Inferior parietal cortex (tissue), 1 donor: ENCODE data around the gene DNAJC16.
"Not testable (repeated sequence)": the region's sequence is repeated elsewhere in the genome, so short reads cannot be mapped to it uniquely, and the experiment has no call there.

Experiments
- DNase-seq: peaks from one replicate; pipeline ENCODE4 v3.0.0-alpha.2; 2016; ENCODE audit errors: extremely low spot score

The DNAJC16 gene

GRCh38 chr1:15583016-15583706, 56.5 kb downstream of the DNAJC16 start:
- DNase-seq: no peak

- DNase-seq: no peak
Observed at GRCh38 chr1:15584489-15585363, 58.1 kb downstream of the DNAJC16 start, which contains the start of gene AGMAT. Gene AGMAT, minus strand, starts transcription at chr1:15585051. Its CDS starts 84 bp downstream, at chr1:15584967.

- no peak for DNase-seq
Observed at GRCh38 chr1:15592285-15592684, 65.6 kb downstream of the DNAJC16 start.

- DNase-seq: no peak
Observed at GRCh38 chr1:15595809-15596617, 69.4 kb downstream of the DNAJC16 start.

GRCh38 chr1:15598436-15598835, 71.8 kb downstream of the DNAJC16 start:
- DNase-seq: no peak

- peak; percentile 97 for DNase-seq
Observed at GRCh38 chr1:15603050-15603965, 76.7 kb downstream of the DNAJC16 start.

GRCh38 chr1:15603966-15604282, 77.3 kb downstream of the DNAJC16 start:
- not testable (repeated sequence) for DNase-seq

GRCh38 chr1:15604400-15604799, 77.8 kb downstream of the DNAJC16 start:
- not testable (repeated sequence) for DNase-seq

- DNase-seq: no peak
Observed at GRCh38 chr1:15605398-15606383, 79.0 kb downstream of the DNAJC16 start.

GRCh38 chr1:15609631-15610030, 83.0 kb downstream of the DNAJC16 start:
- no peak for DNase-seq

GRCh38 chr1:15610167-15610566, 83.5 kb downstream of the DNAJC16 start:
- DNase-seq: no peak

GRCh38 chr1:15616373-15617172, 89.9 kb downstream of the DNAJC16 start:
- no peak for DNase-seq

- DNase-seq: peak; percentile 90
Observed at GRCh38 chr1:15617173-15618076, 90.8 kb downstream of the DNAJC16 start, which contains the start of gene DDI2. Gene DDI2, plus strand, starts transcription at chr1:15617458. Its CDS starts 213 bp downstream, at chr1:15617671.

GRCh38 chr1:15618077-15618654, 91.5 kb downstream of the DNAJC16 start:
- no peak for DNase-seq

- no peak for DNase-seq
Observed at GRCh38 chr1:15618655-15619525, 92.2 kb downstream of the DNAJC16 start.

- no peak for DNase-seq
Observed at GRCh38 chr1:15620155-15620545, 93.5 kb downstream of the DNAJC16 start.
